K562 (cell line): ENCODE data around the gene CPM. TPM values are rescaled to one million over a fixed set of nuclear protein-coding genes. Genes with fewer than 3 reads are reported as not detected.

ENCODE experiments used
- ATAC-seq: fragments of 200-7000 bp; cut with Tn5 transposase; 3 replicates; pipeline ENCODE4 v1.9.1; 2020; ENCODE audit warnings: moderate library complexity
- BruUV-seq: library from RNA; stranded (reverse); fragments of 400-500 nt; replicated peaks from 2 replicates; lab custom pipeline; 2021; lab: Mats Ljungman, UMichigan
- CTCF ChIA-PET: fragments of 300-600 bp; formaldehyde crosslinking; extraction: SDS; loops from one replicate; lab custom pipeline; 2021; ENCODE audit warnings: low intra/inter-chr PET ratio; lab: Yijun Ruan, JAX
- POLR2A ChIA-PET: fragments of 300-600, 350-650 bp; sonication (Branson Sonifier 250); formaldehyde crosslinking; extraction: SDS; loops from one replicate; lab custom pipeline; 2021; ENCODE audit warnings: antibody characterized with exemption, inconsistent platforms; lab: Yijun Ruan, JAX
- DNase-seq, 4 experiments: peaks; one replicate each; pipeline versions ENCODE4 v3.0.0 to v3.0.0-alpha.2; 2011 to 2018; ENCODE audit warnings: low spot score in 3 of 4, mixed read lengths in 3 of 4; ENCODE audit errors: extremely low read depth in 1 of 4
- FAIRE-seq: peaks from 2 replicates; lab custom pipeline; 2011; peaks lifted over from hg19 to GRCh38; lab: Jason Lieb, UNC
- H2AFZ ChIP-seq: 2 replicates; pipeline ENCODE4 v1.6.0; 2011; ENCODE audit warnings: low read depth, low read length, control low read depth, inconsistent platforms
- H3K27ac ChIP-seq: fragments of 200-600 bp; 3 replicates; pipeline ENCODE4 v1.8.0; 2011; ENCODE audit warnings: low read depth, mild to moderate bottlenecking, control low read depth, inconsistent platforms, low read length, moderate library complexity, mixed read lengths; ENCODE audit errors: extremely low read depth
- H3K27me3 ChIP-seq, 2 experiments: fragments of 300-600 bp in 1 of 2; 2 replicates in 1 of 2; 3 replicates in 1 of 2; pipeline versions ENCODE4 v1.6.0 to v1.8.0; 2011; ENCODE audit warnings: inconsistent platforms in 2 of 2, low read length in 2 of 2, mild to moderate bottlenecking in 1 of 2, mixed read lengths in 1 of 2, moderate library complexity in 1 of 2; ENCODE audit not compliant: control insufficient read depth in 2 of 2, insufficient read depth in 2 of 2
- H3K36me3 ChIP-seq: fragments of 300-600 bp; 3 replicates; pipeline ENCODE4 v1.8.0; 2011; ENCODE audit warnings: mild to moderate bottlenecking, low read length, inconsistent platforms; ENCODE audit not compliant: control insufficient read depth, insufficient read depth
- H3K4me1 ChIP-seq, 2 experiments: fragments of 200-600 bp in 1 of 2; replicated peaks in 1 of 2; 2 replicates in 1 of 2; 3 replicates in 1 of 2; pipeline versions ENCODE4 v1.5.1 to v1.8.0; 2011; ENCODE audit warnings: inconsistent platforms in 2 of 2, low read length in 2 of 2, mild to moderate bottlenecking in 1 of 2, mixed read lengths in 1 of 2, moderate library complexity in 1 of 2; ENCODE audit not compliant: control insufficient read depth in 2 of 2, insufficient read depth in 2 of 2
- H3K4me2 ChIP-seq: 2 replicates; pipeline ENCODE4 v1.6.1; 2011; ENCODE audit warnings: low read length, control low read depth, inconsistent platforms, mixed read lengths; ENCODE audit not compliant: insufficient read depth
- H3K4me3 ChIP-seq: fragments of 200-600 bp; sonication (generic), shearing (Covaris generic); 2 replicates; pipeline ENCODE4 v1.5.1; 2016; ENCODE audit warnings: control low read depth, inconsistent platforms
- H3K79me2 ChIP-seq: fragments of 200-600 bp; 3 replicates; pipeline ENCODE4 v1.8.0; 2011; ENCODE audit warnings: low read length, inconsistent platforms; ENCODE audit not compliant: control insufficient read depth, insufficient read depth
- H3K9ac ChIP-seq, 2 experiments: 2 replicates each; pipeline versions ENCODE4 v1.6.0 to v1.6.1; 2011; ENCODE audit warnings: low read depth in 2 of 2, low read length in 2 of 2, control low read depth in 1 of 2, inconsistent platforms in 1 of 2, mild to moderate bottlenecking in 1 of 2, mixed read lengths in 1 of 2; ENCODE audit not compliant: insufficient read depth in 1 of 2
- H3K9me1 ChIP-seq: one replicate; pipeline ENCODE4 v1.6.0; 2011; ENCODE audit warnings: inconsistent platforms, mild to moderate bottlenecking, low read length, moderate library complexity; ENCODE audit not compliant: control insufficient read depth, insufficient read depth
- H3K9me3 ChIP-seq: replicated peaks from 2 replicates; pipeline ENCODE4 v1.5.1; 2011; ENCODE audit warnings: low read depth, low read length, inconsistent platforms; ENCODE audit not compliant: control insufficient read depth, insufficient read depth
- H4K20me1 ChIP-seq: replicated peaks from 2 replicates; pipeline ENCODE4 v1.6.1; 2011; ENCODE audit warnings: low read length, inconsistent platforms, mixed read lengths; ENCODE audit not compliant: control insufficient read depth, insufficient read depth
- ESRRB ChIP-seq: fragments of 250-450 bp; sonication (Bioruptor Pico); IDR thresholded peaks from 2 replicates; pipeline ENCODE4 v1.5.0; 2020; ENCODE audit warnings: mild to moderate bottlenecking, moderate library complexity, borderline replicate concordance
- FOXA3 ChIP-seq, 2 experiments: fragments of 450-650 bp in 1 of 2; sonication (generic) in 1 of 2; formaldehyde crosslinking; IDR thresholded peaks in 1 of 2; conservative IDR thresholded peaks in 1 of 2; 2 replicates each; pipeline versions ENCODE4 v1.4.0 to v1.8.0; 2020 to 2022; ENCODE audit warnings: mild to moderate bottlenecking in 2 of 2, missing genetic modification reagents in 1 of 2
- HDGF ChIP-seq: fragments of 450-650 bp; IDR thresholded peaks from 2 replicates; pipeline ENCODE4 v1.6.1; 2016
- MED1 ChIP-seq: sonication (generic); formaldehyde crosslinking; IDR thresholded peaks from 2 replicates; pipeline ENCODE4 v1.8.1; 2023; ENCODE audit warnings: missing genetic modification reagents, borderline replicate concordance
- NFIC ChIP-seq: fragments of 450-650 bp; IDR thresholded peaks from 2 replicates; pipeline ENCODE4 v1.6.1; 2017; ENCODE audit warnings: mild to moderate bottlenecking, inconsistent platforms
- TCF7L2 ChIP-seq: fragments of 150-350 bp; IDR thresholded peaks from 2 replicates; pipeline ENCODE4 v1.6.1; 2016; ENCODE audit warnings: low read depth, mild to moderate bottlenecking, low read length, moderate library complexity
- ZNF23 ChIP-seq: fragments of 250-450 bp; sonication (Bioruptor Pico); IDR thresholded peaks from 2 replicates; pipeline ENCODE4 v1.4.0; 2020; ENCODE audit warnings: mild to moderate bottlenecking
- WGBS: fragments of 100-300 bp; shearing (Covaris generic); methylation state at CpG from one replicate; pipeline ENCODE4 v1.1.6; 2016; ENCODE audit warnings: low coverage, mixed read lengths; ENCODE audit not compliant: insufficient coverage; ENCODE audit errors: missing lambda C conversion rate; 5-methylcytosine and 5-hydroxymethylcytosine counted together
- in situ Hi-C: fragments of 300-500 bp; cut with MboI; formaldehyde crosslinking; loops from 4 replicates; pipeline ENCODE4 v1.15.0; 2018; ENCODE audit warnings: inconsistent platforms, mixed read lengths
- intact Hi-C: fragments of 100-400 bp; cut with micrococcal nuclease; formaldehyde crosslinking; loops from 2 replicates; pipeline ENCODE4 v1.14.2; 2022
- polyA plus RNA-seq, 8 experiments: library from polyadenylated mRNA; depleted of rRNA in 4 of 8; stranded (reverse) in 5 of 8; unstranded in 3 of 8; fragments of >200 nt; fragmentation: Nextera tagmentation in 2 of 8; fragmentation: Illumina TruSeq in 1 of 8; extraction: Ambion mirVana in 2 of 8; extraction: Trizol in 1 of 8; gene quantifications; 2 replicates each; pipeline versions ENCODE4 v1.2.1 to v1.2.3, GENCODE V29; 2011 to 2014; ENCODE audit warnings: inconsistent platforms in 1 of 8, missing spikeins in 1 of 8
- total RNA-seq, 7 experiments: library from RNA; depleted of rRNA in 6 of 7; stranded (reverse); fragments of >200 nt in 6 of 7; fragmentation: Illumina TruSeq in 2 of 7; extraction: Trizol in 2 of 7; gene quantifications; 2 replicates each; pipeline versions ENCODE4 v1.2.1 to v1.2.3, GENCODE V29; 2011 to 2021; ENCODE audit warnings: low replicate concordance in 1 of 7

Gene CPM
- total and polyA plus RNA-seq, 9 of the 15 experiments (the other 6 are each of a cell fraction or from before 2014, with no cell fraction given) = 0.31 TPM; not detected in 8

- H4K20me1 ChIP-seq = no peaks in the 10 kb centered on the region
- no peak for FAIRE-seq
- no peak for TF ChIP-seq HDGF
- no peak for TF ChIP-seq NFIC
- TF ChIP-seq TCF7L2 = no peak
- TF ChIP-seq MED1 = no peak
- TF ChIP-seq FOXA3 (CRISPR knock-in tag; conservative IDR thresholded peaks at IDR 0.05 in 1 of 2, IDR thresholded peaks at IDR 0.05 in 1 of 2) = no peak
- no peak for TF ChIP-seq ESRRB (CRISPR knock-in tag)
- TF ChIP-seq ZNF23 = no peak
- TF ChIP-seq, all 486 proteins: peak for 0
- Histone ChIP-seq H3K9me1 (no peaks in the 10 kb centered on the region), H3K27me3 (peaks cover 0 to 11% of the 10 kb centered on the region in 2 experiments; a peak in 2 of 5 replicates), H3K4me1 (no peaks in the 10 kb centered on the region), H3K27ac (no peak overlapping the region), H3K36me3 (no peaks in the 10 kb centered on the region), H3K9ac (no peak overlapping the region), H3K4me2 (no peak overlapping the region), H3K9me3 (no peaks in the 10 kb centered on the region), H2AFZ (no peak overlapping the region), H3K79me2 (no peaks in the 10 kb centered on the region), H3K4me3 (no peak overlapping the region)
- ChIA-PET POLR2A (no interaction called here), CTCF (no interaction called here)
- intact Hi-C loops = no loop called here
- WGBS = 0% methylated on average over 2 of the region's 2 CpGs
- in situ Hi-C loops = no loop called here
- DNase-seq (no peak), ATAC-seq (no peak)
- BruUV-seq = no TSS peak
These were observed 45.7 kb upstream of the CPM start for GRCh38 chr12:68978678-68979077.
